Breast epithelium (tissue), 3 donors: Measurements from ENCODE around the gene ROS1.
"Not testable (repeated sequence)": the region's sequence is repeated elsewhere in the genome, so short reads cannot be mapped to it uniquely, and the experiment has no call there.

Experiments used
- POLR2AphosphoS5 ChIP-seq, 3 donors: sonication (generic); formaldehyde crosslinking; IDR thresholded peaks; one replicate each; pipeline ENCODE4 v1.6.1; 2017; ENCODE audit warnings: antibody characterized with exemption in 3 of 3
- TF ChIP-seq, protein P1 (sequence below), 3 donors: fragments of 450-650 bp; IDR thresholded peaks; one replicate each; pipeline ENCODE4 v1.5.1; 2016 to 2017; ENCODE audit warnings: antibody characterized with exemption in 3 of 3, mild to moderate bottlenecking in 3 of 3, moderate library complexity in 3 of 3

DNA sequence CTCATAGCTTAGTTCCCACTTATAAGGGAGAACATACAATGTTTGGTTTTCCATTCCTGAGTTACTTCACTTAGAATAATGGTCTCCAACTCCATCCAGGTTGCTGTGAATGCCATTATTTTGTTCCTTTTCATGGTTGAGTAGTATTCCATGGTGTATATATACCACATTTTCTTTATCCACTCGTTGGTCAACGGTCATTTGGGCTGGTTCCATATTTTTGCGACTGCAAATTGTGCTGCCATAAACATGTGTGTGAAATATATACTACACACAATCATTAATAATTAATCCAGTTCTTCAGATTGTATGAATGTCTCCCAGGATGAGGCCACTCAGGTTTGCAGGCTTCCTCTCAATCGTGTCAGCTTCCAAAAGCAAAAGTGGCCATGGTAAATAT is 42.8 kb upstream of the ROS1 start:
- TF ChIP-seq, protein P1, sequence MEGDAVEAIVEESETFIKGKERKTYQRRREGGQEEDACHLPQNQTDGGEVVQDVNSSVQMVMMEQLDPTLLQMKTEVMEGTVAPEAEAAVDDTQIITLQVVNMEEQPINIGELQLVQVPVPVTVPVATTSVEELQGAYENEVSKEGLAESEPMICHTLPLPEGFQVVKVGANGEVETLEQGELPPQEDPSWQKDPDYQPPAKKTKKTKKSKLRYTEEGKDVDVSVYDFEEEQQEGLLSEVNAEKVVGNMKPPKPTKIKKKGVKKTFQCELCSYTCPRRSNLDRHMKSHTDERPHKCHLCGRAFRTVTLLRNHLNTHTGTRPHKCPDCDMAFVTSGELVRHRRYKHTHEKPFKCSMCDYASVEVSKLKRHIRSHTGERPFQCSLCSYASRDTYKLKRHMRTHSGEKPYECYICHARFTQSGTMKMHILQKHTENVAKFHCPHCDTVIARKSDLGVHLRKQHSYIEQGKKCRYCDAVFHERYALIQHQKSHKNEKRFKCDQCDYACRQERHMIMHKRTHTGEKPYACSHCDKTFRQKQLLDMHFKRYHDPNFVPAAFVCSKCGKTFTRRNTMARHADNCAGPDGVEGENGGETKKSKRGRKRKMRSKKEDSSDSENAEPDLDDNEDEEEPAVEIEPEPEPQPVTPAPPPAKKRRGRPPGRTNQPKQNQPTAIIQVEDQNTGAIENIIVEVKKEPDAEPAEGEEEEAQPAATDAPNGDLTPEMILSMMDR (IDR thresholded peaks at IDR 0.05): not testable (repeated sequence)
- TF ChIP-seq POLR2AphosphoS5 (IDR thresholded peaks at IDR 0.05): not testable (repeated sequence)
